GM18502 (cell line): ENCODE data around the gene SOWAHC.
"Not testable (repeated sequence)": the region's sequence is repeated elsewhere in the genome, so short reads cannot be mapped to it uniquely, and the experiment has no call there.

Experiments
- ATAC-seq: cut with Tn5 transposase; IDR thresholded peaks from one replicate; pipeline ENCODE4 v1.9.1; 2021; ENCODE audit warnings: mild to moderate bottlenecking; ENCODE audit not compliant: unreplicated experiment, poor library complexity

Gene SOWAHC, protein sequence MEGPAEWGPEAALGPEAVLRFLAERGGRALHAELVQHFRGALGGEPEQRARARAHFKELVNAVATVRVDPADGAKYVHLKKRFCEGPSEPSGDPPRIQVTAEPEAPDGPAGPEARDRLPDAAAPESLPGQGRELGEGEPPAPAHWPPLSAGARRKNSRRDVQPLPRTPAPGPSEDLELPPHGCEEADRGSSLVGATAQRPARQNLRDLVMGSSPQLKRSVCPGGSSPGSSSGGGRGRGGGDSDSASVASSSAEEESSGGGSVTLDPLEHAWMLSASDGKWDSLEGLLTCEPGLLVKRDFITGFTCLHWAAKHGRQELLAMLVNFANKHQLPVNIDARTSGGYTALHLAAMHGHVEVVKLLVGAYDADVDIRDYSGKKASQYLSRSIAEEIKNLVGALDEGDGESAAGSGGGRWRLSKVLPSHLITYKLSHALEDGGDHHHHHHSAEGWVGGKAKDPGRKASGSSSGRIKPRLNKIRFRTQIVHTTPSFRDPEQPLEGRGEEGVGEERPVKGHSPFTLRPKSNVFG

DNA sequence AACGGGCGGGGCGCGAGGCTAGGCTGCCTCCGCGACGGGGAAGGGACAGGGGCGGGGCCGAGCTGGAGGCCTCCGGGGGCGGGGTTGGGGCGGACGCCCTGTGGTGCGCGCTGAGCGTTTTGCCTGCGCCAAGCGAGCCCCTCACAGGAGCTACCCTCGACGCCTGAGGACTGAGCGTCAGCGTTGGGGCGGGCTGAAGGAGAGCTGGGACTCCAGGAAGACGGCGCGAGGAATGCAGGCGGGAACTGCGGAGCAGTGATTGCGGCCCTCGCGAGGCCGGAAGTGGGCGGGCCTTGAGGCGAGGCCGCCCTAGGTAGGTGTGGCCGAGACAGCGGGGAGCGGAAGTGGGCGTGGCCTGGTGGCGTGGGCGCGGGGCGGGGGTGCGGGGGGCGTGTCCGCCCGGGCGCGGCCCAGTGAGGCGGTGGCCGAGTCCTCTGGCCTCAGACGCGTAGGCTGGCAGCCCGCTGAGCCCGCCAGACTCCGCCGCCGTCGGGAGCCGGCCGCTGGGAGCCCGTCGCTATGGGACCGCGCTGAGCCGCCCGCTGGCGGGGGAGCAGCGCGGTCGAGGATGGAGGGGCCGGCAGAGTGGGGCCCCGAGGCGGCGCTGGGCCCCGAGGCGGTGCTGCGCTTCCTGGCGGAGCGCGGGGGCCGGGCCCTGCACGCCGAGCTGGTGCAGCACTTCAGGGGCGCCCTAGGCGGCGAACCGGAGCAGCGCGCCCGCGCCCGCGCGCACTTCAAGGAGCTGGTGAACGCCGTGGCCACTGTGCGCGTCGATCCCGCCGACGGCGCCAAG lies at the start of gene SOWAHC, which contains the start of gene SEPTIN10:
TSS of gene SOWAHC (plus strand) at position 443 of the 793 bp plus-strand sequence. CDS start at position 569, 126 bp downstream.
TSS of gene SEPTIN10 (minus strand) at position 45 of the 793 bp plus-strand sequence. CDS start 139 bp downstream, outside the sequence.
- peak; percentile 76 for ATAC-seq

DNA sequence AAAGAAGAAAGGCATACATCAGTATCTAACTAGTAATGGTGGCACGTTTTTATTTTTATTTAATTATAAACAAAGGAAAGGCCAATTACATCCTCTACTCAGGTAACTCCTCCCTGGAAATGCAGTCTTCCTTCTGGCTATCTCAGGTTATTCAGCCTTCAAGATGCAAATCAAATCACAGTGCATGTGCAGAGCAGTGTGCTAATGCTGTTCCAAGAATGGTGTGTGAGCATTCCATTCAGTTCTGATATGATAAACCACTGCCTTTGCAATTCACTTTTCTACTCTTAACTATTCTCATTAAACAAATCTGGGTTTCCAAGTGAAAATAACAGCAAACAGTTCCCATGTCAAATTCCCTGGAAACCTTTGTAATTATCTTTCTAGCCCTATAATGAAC lies 38.8 kb upstream of the SOWAHC start:
- no peak for ATAC-seq

DNA sequence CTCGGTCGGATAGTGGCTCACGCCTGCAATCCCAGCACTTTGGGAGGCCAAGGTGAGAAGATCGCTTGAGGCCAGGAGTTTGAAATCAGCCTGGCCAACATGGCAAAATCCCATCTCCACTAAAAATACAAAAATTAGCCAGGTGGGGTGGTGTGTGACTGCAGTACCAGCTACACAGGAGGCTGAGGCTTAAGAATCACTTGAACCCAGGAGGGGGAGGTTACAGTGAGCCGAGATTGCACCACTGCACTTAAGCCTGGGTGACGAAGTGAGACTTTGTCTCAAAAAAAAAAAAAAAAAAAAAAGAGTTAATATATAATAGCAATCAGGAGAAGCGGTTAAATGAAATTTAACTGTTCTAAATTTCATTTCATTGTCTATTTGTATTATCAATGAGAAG lies 36.5 kb upstream of the SOWAHC start:
- not testable (repeated sequence) for ATAC-seq

DNA sequence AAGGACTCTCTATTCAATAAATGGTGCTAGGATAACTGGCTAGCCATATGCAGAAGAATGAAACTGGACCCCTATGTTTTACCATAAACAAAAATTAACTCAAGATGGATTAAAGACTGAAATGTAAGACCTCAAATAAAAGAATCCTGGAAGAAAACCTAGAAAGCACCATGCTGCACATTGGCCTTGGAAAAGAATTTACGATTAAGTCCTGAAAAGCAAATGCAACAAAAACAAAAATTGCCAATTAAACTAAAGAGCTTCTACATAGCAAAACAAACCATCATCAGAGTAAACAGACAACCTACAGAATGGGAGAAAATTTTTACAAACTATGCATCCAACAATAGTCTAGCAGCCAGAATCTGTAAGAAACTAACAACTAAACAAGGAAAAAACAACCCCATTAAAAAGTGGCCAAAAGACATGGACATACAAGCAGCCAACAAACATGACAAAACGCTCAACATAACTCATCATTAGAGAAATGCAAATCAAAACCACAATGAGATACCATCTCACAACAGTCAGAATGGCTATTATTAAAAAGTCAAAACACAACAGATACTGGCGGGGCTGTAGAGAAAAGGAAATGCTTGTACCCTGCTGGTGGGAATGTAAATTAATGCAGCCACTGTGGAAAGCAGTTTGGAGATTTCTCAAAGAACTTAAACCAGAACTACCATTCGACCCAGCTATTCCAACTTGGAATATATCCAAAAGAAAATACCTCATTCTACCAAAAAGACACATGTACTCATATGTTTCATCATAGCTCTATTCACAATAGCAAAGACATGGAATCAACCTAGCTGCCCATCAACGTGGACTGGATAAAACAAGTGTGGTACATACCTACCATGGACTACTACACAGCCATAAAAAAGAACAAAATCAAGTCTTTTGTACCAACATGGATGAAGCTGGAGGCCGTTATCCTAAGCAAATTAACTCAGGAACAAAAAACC lies 31.0 kb upstream of the SOWAHC start:
- ATAC-seq: peak; percentile 85

DNA sequence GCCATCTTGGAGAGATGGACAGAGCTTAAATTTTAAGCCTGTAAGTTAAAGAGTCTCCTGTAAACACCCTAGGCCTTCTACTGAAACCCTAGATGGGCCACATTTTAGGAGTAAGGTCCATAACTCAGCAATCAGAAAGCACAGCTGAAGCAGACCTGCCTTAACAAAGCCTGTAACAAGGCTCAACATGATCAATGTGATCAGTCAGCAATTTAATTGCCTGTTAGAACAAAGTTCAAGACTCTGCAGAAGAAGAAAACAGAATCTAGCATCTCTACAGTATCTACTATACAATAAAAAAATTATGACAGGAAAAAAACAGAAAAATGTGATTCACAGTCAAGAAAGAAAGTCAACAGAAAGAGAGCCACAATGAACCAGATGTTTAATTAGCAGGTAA lies 27.5 kb upstream of the SOWAHC start:
- no peak for ATAC-seq

DNA sequence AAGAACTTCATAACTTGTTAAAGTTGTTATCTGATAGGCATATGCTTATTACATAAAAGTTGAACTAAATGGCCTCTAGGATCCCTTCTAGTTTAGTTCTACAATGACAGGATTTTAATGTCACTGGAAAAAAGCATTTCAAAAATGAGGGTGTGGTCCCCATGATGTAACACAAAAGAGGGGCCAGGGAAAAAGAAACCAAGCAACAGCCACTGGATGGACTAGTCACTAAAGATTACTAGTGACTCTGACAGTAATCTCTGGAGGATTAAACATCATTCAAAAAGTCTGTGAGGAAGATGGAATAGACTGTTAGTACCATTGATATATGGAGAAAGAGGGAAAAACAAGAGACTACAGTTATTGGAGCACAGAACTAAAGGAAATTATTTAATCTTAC lies 23.0 kb upstream of the SOWAHC start:
- no peak for ATAC-seq

DNA sequence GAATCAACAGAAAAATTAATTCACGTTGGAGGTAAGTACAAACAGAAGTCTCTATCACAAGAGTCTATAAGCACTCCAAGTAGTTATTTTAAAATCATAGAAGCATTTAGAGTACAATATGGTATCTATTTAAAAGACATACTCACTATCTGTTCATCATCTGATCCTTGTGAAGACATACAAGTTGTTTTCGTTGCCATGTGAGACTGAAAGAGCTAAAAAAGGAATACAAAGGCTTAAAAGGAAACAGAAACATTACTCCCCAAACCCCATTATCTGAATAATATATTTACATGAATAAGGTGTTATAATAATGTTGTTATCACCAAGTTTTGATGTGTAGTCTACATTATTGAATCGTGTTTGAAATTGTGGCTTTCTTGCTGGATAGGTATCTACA lies 21.3 kb upstream of the SOWAHC start:
- no peak for ATAC-seq

DNA sequence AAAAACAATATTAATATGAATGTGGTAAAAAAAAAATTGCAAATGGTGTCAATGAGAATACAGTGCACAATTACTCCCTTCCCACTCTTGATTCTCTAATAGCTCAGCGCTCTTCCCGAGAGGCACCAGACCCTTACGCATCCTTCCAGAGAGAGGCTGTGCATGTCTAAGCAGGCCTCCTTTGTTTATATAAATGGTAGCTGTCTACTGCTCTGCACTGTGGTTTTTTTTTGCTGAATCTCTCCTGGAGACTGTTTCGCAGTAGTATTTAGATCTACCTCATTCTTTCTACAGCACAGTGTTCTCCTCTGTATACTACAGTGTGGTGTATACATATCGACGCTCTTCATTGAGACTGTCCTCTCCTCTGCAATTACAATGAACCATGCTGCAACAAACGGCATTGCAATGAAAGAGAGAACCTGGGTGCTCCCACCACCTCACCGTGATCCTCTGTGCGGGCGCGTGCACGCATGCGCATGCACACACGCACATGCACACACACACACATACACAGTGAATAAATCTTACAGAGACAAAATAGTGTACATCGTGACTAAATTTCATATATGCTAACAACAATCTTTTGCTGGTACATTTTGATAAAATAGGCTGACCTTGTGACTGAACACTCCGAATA lies 19.8 kb upstream of the SOWAHC start:
- no peak for ATAC-seq

DNA sequence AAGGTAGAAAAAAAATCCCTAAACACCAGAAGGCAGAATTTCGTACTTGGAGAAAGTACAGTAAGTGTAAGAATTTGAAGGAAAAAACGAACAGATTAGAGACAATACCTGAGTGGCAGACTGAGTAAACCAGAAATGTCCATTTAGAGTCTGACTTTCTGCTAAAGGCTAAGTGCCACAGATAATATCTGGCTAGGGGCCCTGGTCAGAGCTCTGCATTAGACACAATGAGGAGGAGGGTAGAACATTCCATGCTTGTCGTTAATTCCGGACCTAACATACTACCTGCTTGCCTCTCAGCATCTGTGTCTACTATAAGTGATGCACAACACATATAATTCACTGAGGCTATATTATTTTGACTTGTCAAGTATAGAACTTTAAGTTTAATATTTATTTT lies 18.5 kb upstream of the SOWAHC start:
- ATAC-seq: no peak

DNA sequence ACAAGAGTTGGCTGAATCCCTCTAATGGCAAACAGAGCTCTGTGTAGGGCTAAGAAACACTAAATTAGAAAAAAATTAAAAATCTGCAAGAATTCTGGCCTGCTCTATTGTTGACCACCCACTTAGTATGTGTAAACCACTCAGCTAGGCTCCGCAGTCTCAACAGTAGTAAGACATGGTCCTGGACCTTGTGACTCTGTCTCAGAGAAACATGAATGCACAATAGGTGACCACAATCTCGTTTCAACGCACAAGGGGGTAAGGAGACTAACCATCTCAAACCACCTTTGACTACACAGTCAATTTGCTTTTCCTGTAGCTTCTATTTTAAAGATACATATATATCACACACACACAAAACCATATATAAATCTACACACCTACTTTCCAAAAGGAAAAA lies 16.9 kb upstream of the SOWAHC start:
- no peak for ATAC-seq

DNA sequence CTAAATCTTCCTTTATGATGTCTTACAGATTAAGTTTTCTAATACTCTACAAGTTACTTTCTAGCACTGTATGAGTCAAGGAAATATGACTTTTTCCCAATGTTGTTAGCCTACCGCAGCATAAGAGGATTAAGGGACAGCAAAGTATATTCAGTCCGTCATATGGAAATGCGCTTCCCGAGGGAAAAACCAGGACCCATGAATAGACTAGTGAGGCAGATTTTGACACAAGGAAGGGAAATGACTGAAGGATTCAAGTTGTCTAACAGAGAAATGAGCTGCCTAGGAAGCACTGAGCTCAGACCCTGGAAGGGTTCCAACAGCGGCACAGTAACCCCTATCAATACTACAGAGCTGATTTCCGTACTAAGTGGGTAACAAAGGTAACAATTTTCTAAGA lies 12.4 kb upstream of the SOWAHC start:
- ATAC-seq: no peak

DNA sequence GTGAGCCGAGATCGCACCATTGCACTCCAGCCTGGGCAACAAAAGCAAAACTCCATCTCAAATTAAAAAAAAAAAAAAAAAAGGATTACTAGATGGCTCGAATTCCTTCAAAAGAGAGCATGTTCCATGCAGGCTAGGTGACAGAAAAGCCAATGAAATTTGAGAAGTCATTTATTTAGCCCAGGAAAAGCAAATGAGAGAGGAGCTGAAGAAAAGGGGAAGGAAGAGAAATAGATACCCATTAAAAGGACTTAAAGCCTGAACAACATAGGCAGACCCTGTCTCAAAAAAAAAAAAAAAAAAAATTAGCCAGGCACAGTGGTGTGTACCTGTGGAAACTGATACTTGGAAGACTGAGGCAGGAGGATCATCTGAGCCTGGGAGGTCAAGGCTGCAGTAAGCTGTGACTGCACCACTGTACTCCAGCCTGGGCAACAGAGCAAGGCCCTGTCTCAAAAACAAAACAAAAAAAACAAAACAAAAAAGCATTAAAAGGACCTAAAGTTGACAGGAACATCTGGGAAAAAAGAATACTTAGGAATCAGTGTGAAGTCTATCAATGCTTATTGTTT lies 11.5 kb upstream of the SOWAHC start:
- no peak for ATAC-seq

DNA sequence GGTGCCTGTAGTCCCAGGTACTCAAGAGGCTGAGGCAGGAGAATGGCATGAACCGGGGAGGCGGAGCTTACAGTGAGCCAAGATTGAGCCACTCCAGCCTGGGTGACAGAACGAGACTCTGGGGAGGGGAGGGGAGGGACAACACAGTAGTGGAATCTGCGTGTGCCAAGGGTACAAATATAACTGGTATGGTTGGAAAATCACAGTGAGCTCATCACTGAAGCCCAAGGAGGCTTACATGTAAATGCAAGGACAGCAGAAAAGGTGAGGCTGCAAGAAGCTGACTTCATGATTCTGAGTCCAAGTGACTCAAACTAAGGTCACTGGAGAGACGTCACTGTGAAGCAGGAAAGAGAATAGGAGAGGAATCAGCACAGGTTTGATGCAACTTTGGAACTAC lies 9.6 kb upstream of the SOWAHC start:
- no peak for ATAC-seq

DNA sequence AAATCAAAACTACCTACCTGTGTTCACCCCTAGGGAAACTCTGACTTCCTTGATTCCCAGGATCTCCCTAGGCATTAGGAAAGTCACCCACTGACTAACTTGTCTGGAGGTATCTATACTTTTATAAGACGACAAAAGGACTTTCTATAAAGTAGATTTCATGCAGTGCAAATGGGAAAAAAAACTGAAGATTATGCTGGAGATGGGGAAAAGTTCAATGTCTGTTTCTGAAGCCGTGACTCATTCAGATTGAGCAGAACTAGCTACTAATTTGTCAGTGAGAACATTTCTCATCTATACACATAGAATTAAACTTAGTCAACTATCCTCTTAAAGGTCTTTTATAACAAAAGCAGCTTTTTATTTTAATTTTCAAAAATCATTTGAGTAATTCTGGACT lies 6.4 kb upstream of the SOWAHC start:
- no peak for ATAC-seq

DNA sequence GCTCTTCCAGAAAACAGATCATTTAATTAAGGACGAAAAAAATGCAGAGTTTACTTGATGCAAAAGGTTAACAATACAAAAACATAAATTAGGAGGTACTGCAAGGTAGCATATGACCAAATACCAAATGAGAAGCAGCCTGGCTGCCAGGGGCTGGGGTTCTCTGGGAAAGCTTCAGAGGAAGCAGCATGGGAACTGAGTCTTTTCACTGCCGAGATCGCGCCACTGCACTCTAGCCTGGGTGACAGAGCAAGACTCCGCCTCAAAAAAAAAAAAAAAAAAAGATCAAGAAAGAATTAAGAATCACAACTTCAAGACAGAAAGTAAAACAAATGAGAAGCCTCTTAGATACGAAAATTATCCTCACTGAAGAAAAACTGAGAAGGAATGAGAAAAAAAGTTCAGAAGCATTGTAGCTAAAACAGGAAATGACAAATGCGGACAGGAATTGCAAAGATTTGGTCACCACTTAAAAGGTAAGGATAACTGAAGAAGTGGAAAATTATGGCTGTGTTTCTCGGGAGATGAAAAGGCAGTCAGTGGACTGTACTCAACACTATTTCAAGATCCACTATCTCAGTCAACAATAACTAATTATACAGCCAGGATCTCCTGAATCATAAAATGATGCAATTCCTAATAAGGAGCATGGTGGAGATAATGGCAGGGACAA lies 4.7 kb upstream of the SOWAHC start:
- no peak for ATAC-seq

DNA sequence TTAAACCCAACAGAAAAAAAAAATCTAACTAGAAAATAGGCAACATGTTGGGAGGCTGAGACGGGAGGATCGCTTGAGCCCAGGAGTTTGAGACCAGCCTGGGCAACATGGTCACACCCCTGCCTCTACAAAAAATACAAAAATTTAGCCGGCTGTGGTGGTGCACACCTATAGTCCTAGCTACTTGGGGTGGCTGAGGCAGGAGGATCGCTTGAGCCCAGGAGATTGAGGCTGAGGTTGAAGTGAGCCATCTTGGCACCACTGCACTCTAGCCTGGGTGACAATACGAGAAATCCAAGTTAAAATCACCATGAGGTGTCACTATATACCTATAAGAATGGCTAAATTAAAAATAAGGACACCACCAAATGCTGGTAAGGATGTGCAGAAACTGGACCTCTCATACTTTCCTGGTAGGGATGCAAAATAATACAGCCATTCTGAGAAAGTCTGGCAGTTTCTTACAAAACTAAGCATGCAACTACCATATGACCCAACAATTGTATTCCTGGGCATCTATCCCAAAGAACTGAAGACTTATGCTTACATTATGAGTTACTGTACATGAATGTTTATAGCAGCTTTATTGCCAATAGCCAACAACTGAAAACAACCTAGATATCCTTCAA lies 2.6 kb upstream of the SOWAHC start:
- no peak for ATAC-seq

DNA sequence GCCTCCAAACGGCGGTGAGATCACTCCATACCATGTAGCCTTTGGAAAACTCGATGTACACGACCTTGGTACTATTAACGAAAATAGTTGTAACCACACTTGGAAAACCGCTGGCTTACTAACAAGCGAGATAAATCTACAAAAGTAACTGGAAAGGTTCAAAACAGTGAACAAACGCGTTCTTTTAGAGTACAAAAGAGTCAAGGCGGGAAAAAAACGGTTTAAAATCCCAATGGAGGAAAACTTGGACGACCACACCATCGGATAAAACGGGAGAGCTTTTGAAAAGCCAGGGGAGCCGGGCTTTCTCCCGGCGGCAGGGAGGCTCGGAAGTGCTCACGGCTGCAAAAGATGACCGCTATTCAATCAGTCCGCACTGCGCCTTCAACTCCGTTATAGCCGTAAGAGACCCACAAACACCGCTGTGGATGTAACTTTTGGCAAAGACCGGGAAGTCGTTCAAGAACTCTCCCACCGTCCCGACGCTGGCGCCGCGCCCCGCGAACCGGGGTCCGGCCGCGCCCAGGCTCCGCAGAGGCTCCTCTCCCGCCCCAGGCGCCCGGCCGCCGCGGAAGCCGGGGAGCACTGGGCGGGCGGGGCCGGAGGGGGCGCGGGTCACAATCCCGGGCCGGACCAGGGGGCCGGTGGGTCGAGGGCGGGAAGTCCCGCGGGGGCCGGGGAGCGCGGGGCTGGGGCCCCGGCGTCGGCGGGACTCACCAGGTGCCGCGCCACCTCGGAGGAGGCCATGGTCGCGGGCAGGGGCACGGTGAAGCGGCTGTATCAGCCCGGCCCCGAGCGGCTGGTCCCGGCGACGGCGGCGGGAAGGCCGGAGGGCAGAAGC lies 863 bp upstream of the SOWAHC start:
- peak; percentile 38 for ATAC-seq
